GM18499 (cell line): ENCODE results near the gene SYNE1.
"Not testable (repeated sequence)": the region's sequence is repeated elsewhere in the genome, so short reads cannot be mapped to it uniquely, and the experiment has no call there.

Experiments used
- ATAC-seq: cut with Tn5 transposase; IDR thresholded peaks from one replicate; pipeline ENCODE4 v1.9.1; 2021; ENCODE audit warnings: moderate number of reproducible peaks; ENCODE audit not compliant: insufficient read depth, unreplicated experiment

SYNE1 gene, protein sequence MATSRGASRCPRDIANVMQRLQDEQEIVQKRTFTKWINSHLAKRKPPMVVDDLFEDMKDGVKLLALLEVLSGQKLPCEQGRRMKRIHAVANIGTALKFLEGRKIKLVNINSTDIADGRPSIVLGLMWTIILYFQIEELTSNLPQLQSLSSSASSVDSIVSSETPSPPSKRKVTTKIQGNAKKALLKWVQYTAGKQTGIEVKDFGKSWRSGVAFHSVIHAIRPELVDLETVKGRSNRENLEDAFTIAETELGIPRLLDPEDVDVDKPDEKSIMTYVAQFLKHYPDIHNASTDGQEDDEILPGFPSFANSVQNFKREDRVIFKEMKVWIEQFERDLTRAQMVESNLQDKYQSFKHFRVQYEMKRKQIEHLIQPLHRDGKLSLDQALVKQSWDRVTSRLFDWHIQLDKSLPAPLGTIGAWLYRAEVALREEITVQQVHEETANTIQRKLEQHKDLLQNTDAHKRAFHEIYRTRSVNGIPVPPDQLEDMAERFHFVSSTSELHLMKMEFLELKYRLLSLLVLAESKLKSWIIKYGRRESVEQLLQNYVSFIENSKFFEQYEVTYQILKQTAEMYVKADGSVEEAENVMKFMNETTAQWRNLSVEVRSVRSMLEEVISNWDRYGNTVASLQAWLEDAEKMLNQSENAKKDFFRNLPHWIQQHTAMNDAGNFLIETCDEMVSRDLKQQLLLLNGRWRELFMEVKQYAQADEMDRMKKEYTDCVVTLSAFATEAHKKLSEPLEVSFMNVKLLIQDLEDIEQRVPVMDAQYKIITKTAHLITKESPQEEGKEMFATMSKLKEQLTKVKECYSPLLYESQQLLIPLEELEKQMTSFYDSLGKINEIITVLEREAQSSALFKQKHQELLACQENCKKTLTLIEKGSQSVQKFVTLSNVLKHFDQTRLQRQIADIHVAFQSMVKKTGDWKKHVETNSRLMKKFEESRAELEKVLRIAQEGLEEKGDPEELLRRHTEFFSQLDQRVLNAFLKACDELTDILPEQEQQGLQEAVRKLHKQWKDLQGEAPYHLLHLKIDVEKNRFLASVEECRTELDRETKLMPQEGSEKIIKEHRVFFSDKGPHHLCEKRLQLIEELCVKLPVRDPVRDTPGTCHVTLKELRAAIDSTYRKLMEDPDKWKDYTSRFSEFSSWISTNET (N-terminal part only)

DNA sequence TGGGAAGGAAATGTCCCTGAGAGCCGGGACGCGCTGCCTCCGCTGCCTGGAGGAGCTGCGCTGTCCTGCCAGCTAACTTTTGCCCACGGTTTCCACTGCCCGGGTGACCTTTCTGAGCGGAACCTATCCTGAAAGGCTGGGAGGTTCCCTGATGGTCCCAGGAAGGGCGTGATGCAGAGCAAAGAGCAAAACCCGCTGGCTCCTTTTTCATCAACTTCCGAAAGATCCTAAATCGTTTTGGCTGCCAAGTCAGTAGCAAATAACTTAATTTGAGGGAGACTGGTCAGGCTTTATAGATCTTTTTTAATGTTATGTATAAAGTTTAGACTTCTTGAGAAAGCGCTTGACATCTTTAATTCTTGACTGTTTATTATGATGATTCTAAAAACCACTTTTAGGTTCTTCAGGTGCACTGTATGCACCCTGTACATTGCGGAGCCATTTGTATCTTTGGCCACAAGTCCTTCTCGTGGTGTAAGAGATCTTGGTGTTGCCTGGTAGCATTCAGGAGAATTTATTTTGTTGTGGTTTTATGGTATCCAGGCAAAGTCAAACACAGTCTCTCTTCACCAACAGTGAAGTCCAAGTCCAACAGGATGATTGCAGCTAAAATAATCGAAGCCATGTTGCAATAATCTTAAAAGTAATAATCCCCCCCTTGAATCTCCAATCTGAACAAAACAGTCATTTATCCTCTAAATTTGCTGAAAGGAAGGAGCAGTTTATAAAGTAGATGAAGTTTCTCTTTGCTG is at the start of gene SYNE1:
TSS of gene SYNE1 (minus strand) at position 67 of the 752 bp plus-strand sequence. CDS start 9,031 bp downstream, outside the sequence.
- ATAC-seq = no peak

DNA sequence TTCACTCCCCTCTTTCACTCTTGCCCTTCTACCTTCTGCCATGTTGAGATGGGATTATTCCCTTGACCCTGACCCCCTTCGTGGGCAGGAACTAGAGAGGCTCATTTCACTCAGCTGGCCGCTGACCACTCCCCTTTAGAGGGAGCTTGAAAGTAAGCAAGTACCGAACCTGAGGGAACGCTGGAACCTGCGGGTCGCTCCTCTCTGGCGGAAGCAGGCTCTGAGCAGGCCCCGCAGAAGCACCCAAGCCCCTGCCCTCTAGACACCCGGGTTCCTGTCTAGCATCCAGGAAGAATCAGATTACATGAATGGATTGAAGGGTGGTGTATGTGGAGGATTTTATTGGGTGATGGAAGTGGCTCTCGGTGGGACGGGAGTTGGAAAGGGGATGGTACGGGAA is 48.7 kb upstream of the SYNE1 start:
- ATAC-seq = no peak

DNA sequence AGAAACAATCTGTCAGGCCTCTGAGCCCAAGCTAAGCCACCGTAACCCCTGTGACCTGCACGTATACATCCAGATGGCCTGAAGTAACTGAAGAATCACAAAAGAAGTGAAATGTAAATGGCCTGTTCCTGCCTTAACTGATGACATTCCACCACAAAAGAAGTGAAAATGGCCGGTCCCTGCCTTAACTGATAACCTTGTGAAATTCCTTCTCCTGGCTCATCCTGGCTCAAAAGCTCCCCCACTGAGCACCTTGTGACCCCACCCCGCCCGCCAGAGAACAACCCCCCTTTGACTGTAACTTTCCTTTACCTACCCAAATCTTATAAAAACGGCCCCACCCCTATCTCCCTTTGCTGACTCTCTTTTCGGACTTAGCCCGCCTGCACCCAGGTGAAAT is 45.8 kb upstream of the SYNE1 start:
- ATAC-seq = not testable (repeated sequence)

DNA sequence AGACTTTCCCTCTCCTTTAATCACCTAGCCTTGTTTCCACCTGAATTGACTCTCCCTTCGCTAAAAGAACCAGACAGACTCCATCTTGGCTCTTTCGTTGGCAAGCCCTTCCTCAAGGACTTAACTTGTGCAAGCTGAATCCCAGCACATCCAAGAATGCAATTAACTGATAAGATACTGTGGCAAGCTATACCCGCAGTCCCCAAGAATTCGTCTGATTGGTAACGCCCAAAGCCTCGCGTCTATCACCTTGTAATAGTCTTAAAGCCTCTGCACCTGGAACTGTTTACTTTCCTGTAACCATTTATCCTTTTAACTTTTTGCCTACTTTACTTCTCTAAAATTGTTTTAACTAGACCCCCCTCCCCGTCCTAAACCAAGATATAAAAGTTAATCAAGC is 45.0 kb upstream of the SYNE1 start:
- no peak for ATAC-seq

DNA sequence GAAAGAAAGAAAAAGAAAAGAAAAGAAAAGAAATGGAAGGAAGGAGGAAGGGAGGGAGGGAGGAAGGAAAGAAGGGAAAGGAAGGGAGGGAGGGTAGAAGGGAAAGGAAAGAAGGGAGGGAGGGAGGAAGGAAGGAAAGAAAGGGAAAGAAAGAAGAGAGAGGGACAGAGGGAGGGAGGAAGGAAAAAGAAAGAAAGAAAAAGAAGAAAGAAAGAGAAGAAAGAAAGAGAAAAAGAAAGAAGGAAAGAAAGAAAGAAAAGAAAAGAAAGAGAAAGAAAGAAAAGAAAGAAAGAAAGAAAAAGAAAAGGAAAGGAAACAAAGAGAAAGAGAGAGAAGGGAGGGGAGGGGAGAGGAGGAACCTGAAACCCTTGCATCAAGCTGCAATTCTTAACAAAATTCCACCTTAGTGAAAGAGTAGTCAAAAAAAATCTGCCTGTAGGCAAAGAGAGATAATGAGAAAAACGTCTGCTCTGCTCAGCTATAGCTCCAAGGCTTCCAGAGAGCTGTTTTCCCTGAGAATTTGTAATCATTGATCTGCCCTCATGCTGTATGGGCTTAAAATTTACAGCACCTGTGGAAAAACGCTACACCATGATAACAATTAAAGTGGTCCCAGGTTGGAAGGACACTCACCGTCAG is 43.8 kb upstream of the SYNE1 start:
- no peak for ATAC-seq

DNA sequence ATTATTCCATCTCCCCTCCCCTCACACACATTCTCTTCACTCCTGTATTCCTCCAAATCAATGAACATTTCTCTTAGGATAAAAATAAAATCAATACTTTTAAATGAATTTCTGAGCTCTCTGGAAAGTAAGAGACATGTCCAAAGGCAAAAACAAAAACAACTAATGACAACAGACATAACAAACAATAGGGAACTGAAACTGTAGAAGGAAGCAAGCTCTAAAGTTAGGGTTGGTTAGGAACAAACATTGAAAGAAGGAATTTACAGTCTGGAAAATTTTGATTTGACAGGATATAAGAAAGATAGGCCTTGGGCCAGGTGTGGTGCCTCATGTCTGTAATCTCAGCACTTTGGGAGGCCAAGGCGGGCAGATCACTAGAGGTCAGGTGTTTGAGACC is 43.0 kb upstream of the SYNE1 start:
- ATAC-seq = no peak

DNA sequence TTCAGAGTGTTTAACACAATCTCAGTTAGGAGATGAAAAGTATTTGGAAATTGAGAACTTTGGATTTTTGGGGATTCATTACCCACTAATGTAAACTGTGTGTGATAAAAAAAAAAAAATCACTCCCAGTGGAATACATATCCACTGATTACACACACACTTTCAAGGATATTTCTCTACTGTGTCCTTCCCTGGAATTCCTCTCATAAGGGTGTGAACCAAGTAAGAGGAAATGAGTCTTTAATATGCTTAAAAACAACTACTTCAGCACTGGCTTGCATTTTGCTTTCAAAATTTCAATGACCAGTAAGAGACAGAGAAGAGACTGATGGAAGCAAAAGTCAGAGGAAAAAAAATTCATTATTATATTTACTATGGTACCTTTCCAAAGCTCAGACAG is 36.1 kb upstream of the SYNE1 start:
- ATAC-seq = no peak

DNA sequence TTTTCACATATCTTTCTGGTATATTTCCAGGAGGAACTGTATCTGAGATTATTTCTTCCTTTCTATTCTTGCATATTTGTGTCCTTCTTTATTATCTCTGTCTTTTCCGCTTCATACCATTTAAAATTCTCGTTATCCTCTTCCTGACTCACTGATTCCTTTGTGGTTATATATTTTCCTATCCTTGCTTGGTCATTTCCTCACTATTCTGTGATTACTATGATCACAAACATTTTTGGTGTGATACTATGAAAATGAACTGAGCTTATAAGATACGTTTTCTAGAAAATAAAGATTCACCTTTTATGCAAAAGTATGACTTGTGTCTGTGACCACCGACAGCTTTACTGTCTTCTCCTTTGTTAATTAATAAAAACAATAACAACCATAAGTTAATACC is 34.0 kb upstream of the SYNE1 start:
- no peak for ATAC-seq

DNA sequence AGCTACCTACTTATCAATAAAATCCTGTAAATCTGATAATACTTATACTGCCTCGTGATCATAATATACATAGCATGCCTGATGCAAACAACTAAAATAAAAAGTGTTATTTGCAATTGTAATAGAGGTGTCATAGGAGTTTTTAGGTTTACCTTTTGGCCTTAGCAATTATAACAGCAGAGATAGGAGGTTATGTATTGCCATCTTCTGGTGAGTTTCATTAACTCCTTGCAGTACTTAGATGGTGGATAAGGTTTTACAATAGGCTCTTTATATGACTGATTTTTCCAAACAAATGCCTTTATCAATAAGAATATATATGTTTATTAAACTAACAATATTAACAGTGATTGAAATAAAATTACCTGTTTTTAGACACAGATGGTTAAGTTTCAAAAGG is 32.7 kb upstream of the SYNE1 start:
- no peak for ATAC-seq

DNA sequence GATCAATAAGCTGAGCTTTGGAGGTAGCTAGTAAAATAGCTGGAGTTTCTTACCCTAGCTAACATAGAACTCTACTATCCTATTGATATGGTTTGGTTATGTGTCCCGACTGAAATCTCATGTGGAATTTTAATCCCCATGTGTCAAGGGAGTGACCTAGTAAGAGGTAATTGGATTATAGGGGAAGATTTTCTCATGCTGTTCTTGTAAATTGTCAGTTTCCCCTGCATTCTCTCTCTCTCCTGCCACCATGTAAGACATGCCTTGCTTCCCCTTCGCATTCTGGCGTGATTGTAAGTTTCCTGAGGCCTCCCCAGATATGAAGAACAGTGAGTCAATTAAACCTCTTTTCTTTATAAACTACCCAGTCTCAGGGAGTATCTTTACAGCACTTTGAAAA is 24.6 kb upstream of the SYNE1 start:
- ATAC-seq = no peak

DNA sequence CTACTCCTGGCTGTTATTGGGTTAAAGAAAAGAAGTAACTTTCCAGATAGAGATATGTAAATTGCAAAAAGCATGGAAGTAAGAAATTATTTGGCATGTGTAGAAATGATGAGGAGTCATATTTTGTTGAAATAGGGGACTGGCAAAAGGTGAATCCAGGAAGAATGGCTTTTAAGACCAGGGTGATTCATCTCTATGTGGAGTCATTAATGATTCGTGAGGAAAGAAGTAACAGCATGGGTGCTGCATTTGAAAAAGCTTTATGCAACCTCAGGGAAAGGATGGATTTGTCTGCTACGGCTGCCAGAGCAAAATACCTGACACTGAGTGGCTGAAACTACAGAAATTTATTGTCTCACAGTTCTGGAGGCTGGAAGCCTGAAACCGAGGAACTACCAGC is 14.8 kb upstream of the SYNE1 start:
- ATAC-seq = no peak

DNA sequence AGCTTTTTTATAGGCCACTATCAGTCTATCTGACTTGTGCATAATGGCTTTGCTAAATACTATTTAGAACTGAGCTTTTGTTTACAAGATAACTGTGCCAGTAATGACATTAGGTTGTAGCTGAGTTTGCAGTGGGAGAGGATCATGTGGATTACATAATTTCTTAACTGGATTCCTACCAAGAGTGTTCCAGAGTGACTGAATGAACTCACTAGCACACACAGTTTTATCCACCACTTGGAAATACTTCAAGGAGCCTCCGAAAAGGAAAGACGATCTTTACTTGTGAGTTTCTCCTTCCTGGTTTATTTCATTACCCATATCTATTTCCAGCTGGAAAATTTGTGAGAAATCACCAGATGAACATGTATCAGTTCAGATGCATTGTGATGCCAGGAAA is 10.9 kb upstream of the SYNE1 start:
- no peak for ATAC-seq

DNA sequence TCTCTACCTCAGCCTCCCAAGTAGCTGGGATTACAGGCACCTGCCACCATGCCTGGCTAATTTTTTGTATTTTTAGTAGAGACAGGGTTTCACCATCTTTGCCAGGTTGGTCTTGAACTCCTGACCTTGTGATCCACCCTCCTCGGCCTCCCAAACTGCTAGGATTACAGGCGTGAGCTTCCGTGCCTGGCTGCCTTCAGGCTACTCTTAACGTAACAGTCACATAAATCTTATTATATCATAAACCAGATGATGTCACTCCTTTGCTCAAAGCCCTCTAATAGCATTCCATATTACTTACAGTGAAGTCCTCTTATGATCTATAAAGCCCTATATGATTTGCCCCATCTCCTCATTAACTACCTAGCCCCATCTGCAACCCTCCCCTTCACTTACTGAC is 9.6 kb upstream of the SYNE1 start:
- ATAC-seq = not testable (repeated sequence)

DNA sequence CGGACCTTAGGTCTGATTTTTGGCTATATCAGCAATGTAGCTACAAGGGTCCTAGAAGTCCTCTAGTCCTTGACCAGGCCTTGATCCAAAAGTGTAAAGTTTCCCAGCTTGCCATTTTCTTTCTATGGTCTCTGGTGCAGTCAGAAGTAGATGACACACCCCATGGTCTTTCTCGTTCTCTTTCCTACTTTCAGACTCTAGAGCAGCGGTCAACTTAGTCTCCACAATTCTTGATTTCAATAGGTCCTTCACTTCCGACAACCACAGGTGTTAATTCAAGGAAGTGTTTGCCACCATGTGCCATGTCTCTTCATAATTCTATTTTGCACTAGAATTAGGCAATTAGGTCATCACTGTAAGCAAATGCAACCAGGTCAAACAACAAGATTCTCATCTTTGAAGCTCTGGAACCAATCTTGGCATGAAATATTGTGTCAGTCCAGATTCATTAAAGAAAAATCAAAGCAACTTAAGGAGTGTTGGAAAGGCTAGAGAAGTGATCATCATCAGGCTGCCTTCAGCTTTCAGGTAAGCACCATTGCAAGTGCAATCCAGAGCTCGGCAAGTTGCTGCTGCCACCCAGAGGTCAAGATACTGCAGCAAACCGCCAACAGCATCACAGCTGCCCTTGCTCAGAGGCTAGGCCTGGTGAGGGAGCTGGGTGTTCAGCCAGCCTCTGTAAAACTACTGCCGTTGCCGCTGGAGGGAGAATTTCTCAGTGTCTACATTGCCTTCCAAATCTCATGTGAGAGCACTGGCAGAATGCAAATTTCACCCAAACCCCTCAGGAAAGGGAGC is 5.6 kb upstream of the SYNE1 start:
- peak; percentile 60 for ATAC-seq

DNA sequence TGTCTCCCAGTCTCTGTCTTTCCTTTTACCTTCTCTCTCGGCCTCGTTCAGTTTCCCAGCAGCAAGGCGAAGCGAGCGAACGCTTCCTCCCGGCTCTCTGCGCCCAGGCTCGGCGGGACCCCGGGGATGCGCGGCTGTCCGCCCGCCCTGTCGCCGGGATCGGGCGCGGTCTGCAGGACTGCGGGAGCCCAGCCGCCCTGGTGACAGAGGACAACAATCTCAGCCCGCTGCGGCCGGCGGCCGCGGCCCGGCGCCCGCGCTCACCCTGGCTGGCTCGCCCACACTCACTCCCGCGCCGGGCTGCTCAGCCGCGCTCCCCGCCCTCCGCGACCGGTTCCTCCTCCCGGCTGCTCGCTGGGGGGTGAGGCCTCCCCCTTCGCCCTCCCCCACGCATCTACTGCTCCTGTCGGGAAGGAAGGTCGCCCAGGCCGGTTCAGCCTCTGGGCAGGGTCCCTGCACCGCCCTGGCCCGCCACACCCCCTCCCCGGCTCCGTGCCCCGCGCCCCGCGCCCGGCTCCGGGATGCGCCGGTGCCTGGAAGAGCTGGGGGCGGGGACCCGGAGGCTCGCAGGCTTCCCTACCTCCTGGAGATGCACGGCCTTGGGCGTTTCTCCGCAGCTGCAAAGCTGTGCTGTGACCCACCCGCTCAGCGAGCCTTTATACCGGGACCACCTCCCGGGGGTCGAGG is 410 bp downstream of the SYNE1 start:
- ATAC-seq = no peak

DNA sequence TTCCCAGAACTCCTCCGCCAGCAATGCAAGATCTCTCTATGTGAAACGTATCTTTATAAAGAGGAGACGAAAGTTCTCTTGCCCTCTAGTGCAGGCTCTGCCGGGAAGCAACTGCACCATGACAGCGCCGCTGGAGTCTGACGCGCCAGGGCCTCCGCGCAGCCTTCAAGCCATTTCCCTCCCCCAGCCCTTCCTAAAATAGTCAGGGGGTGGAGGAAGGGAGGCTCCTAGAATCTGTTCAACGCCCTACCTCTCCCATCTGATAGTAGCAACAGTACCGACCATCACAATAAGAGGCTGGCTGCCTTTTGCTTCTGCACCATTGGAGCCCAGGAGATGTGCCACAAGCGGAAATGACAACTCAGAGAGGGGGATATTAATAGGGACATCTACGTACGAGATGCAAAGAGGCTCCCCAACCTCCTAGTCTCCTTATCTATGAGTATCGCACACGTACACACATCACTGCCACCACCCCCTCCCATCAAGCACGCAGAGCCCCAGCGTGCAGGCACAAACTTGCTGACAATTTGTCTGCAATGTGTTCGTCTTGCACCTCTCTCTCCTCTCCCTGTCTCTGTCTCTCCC is 1.0 kb downstream of the SYNE1 start:
- no peak for ATAC-seq

DNA sequence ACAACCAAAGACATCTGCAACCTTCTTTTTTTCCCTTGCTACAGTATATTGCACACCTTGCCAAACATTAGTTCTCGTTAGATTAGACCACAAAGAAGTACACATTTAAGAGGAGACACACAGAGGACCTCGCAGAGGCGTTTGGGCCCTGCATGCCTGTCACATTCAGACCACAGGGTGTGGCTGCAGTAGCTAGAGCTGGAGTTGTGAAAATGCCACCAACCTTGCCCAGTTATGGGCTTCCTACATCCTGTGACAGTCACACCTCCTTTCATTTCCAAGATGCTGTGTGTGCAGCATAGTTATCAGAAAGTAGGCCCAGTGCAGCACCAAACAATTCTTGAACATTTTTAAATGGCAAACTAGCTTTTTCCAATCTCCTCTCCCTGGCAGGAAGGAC is 2.4 kb downstream of the SYNE1 start:
- ATAC-seq = peak; percentile 57
